GDM1 (cell line): ENCODE measurements around the gene HOXD4.

Experiments
- DNase-seq: peaks from one replicate; lab custom pipeline; 2025; lab: John Stamatoyannopoulos, UW

HOXD4 gene

DNA sequence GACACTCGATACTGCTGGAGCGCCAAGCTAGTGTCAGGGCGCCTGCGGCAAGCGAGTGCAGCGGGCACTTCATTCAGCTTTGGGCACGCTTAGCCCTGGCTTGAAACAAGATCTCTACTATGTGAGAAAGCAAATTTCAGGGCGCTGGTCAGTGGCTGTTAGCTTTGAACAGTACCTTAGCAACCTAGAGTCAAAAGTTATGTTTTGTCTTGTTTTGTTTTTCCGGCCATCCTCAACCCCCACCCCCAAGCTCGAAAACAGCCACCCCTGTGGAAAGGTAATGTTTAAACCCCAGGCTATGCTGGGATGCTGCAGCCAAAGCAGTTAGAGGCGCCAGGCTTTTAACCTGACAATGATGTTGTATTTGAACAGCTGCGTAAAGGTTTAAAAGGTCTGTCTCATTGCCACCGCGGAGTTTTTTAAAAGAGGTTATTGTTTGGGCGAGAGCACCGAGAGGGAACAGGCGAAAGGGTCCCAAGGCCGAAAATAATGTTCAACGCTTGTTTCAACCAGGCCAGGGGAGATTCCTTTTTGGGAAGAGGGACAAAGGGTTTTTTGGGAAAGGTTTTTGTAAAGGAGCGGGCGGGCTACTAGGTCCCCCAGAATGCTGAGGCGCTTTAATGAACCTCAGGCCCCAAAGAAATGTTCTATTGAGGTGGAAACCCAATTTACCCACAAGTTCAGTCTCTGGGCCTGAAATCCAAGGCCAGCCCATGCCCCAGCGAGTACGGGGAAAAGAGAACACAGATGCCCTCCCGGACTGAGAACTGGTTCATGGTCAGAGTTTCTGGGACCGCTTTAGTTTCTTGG is 37.0 kb upstream of the HOXD4 start:
- DNase-seq: no peak

- DNase-seq: no peak
These were observed 36.3 kb upstream of the HOXD4 start for GRCh38 chr2:176114930-176115625.

GRCh38 chr2:176115883-176116813 is 35.2 kb upstream of the HOXD4 start, which contains the start of gene HOXD10:
TSS of gene HOXD10 (plus strand) at chr2:176116778. CDS start at chr2:176116834, 56 bp downstream.
- no peak for DNase-seq

- no peak for DNase-seq
These were observed 34.1 kb upstream of the HOXD4 start for GRCh38 chr2:176117162-176117822.

GRCh38 chr2:176117823-176118371 is 33.5 kb upstream of the HOXD4 start:
- DNase-seq: no peak

- DNase-seq: no peak
These were observed 32.6 kb upstream of the HOXD4 start for GRCh38 chr2:176118601-176119339.

GRCh38 chr2:176120364-176121189 is 30.8 kb upstream of the HOXD4 start:
- DNase-seq: no peak

DNA sequence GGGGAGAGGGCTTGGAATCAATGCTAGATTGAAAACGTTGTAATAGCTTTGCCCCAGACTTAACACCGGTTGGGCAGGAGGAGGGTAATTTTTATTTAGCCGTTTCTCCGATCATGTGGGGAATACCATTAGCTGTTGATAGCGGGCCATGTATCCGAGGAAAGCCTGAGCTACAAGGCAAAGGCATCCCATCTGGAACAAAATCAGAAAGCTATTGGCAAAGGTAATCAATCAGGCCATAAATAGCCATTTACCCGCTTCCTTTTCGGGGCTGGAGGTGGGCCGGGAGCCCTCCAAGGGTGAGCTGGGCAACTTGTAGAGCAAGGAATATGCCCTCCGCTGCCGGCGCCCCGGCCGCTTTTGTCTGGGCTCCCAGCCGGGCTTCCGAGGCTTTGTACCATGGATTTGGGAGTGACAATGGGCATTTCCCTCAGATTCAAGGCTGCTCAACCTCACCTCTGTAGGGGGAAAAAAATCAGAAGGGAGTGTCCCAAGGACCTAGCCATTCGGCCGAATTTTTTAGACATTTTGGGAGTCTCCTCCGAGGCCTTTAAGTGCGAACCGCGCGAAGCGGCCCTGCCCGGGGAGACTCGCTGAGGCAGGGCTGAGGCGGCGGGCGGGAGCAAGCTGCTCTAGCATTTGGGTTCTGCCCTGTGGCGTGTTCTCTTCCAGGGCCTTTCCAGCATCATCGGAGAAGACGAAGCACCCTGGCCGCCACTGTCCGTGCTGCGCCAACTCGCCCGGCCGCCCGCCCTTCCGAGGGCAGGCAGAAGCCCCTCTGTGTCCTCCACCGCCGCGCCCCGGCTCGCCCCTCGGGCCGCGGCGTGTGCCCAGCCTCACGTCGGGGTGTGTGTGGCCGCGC is 29.9 kb upstream of the HOXD4 start:
- DNase-seq: no peak

GRCh38 chr2:176122052-176122682 is 29.2 kb upstream of the HOXD4 start:
- no peak for DNase-seq

- DNase-seq: no peak
These were observed 28.5 kb upstream of the HOXD4 start, which contains the start of gene HOXD9 for GRCh38 chr2:176122683-176123410. TSS of gene HOXD9 (plus strand) at chr2:176122719. CDS start at chr2:176122769, 50 bp downstream.

DNA sequence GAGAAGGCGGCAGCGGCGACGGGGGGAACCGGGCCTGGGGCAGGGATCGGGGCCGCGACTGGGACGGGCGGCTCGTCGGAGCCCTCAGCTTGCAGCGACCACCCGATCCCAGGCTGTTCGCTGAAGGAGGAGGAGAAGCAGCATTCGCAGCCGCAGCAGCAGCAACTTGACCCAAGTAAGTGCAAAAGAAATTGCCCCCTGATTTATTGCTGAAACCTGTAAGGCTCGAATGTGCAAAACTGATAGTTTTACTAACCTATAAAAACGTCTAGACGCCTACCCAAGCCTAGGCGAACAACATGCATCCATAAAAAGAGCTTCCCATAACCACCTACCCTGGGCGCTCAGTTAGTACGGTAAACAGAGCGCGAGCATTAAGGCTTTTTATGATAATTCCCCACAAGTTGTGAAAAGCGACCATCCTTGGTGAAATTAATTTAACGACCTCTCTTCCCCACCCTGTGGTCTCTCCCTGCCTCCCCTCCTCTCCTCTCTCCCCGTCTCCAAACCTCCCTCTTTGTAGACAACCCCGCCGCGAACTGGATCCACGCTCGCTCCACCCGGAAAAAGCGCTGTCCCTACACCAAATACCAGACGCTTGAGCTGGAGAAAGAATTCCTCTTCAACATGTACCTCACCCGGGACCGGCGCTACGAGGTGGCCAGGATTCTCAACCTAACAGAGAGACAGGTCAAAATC is 27.8 kb upstream of the HOXD4 start:
- DNase-seq: no peak

GRCh38 chr2:176124110-176124946 is 27.0 kb upstream of the HOXD4 start:
- no peak for DNase-seq

DNA sequence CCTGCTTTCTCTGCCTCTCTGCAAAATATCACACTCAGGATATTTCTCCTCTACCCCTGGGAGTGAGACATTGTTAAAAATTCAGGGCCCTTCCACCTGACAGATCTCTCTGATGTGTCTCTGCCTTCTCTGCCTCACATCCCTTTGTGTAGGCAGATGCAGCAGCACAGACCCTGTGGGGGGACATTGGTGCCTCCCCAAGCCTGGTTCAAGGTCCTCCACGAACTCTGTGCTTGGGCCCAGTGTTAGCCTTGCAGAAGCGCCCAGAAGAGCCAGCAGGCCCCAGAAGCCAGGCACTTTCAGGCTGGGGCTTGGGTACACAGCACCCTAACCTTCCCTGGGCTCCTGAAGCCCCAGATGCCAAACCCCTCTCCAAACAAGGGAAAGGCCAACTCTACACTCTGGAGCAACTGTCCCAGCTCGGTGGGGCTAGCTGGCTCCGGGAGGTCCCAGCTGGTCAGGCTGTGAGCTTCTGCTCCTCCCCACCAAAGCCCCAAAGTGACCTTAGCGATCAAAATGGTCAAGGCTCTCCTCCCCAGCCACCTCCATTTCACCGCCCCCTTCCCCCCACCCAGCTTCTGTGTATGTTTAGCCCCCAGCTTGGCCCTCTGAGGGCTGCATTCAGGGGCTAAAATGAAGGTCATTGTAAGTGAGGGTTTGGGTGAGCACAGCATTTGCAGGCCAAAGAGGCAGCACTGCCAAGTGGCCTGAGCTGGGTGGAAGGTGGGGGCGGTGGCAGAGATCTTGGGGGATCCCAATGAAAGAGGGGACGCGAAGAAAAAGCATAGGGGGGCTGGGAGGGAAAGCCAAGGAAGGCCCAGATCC is 26.2 kb upstream of the HOXD4 start:
- no peak for DNase-seq

- no peak for DNase-seq
These were observed 25.6 kb upstream of the HOXD4 start for GRCh38 chr2:176125772-176126054.
